A549 treated with AZD9567 at 1 μM for 4 hours (cell line): ENCODE measurements around the gene IFRD2. TPM values are rescaled to one million over a fixed set of nuclear protein-coding genes. Genes with fewer than 3 reads are reported as not detected.

Experiments used
- total RNA-seq: library from RNA; stranded (reverse); fragments of 200-300 nt; extraction: Qiagen RNA extraction; gene quantifications from 5 replicates; pipeline ENCODE4 v1.2.3, GENCODE V29; 2022; ENCODE audit not compliant: insufficient read depth

The IFRD2 gene
- total RNA-seq = 64.7 to 88.5 TPM (median 84.1 TPM) in 5 replicates

GRCh38 chr3:50292159-50293078 is at the start of gene IFRD2:
Gene IFRD2, minus strand, starts transcription at chr3:50292429. Its CDS starts 155 bp downstream, at chr3:50292274.

GRCh38 chr3:50340448-50341329 is 48.5 kb upstream of the IFRD2 start, which contains the start of gene RASSF1:
Gene RASSF1, minus strand, starts transcription at chr3:50340836. Its CDS starts 31 bp downstream, at chr3:50340805.

GRCh38 chr3:50327943-50328691 is 35.9 kb upstream of the IFRD2 start, which contains the start of gene TUSC2:
Gene TUSC2, minus strand, starts transcription at chr3:50328223. Its CDS starts 124 bp downstream, at chr3:50328099.

GRCh38 chr3:50322386-50323091 is 30.3 kb upstream of the IFRD2 start, which contains the start of gene HYAL2:
Gene HYAL2, minus strand, starts transcription at chr3:50322745. Its CDS starts 2,256 bp downstream, at chr3:50320489.

GRCh38 chr3:50303013-50303815 is 11.0 kb upstream of the IFRD2 start, which contains the start of gene HYAL1:
Gene HYAL1, minus strand, starts transcription at chr3:50303574. Its CDS starts 618 bp downstream, at chr3:50302956.

GRCh38 chr3:50298836-50299637 is 6.8 kb upstream of the IFRD2 start, which contains the start of the genes HYAL3 and NAA80:
Gene HYAL3, minus strand, starts transcription at chr3:50299405. Its CDS starts 3,803 bp downstream, at chr3:50295602.
Gene NAA80, minus strand, starts transcription at chr3:50299405. Its CDS starts 1,942 bp downstream, at chr3:50297463.

GRCh38 chr3:50278880-50279224 is 13.4 kb downstream of the IFRD2 start, which contains the start of gene LSMEM2:
Gene LSMEM2, plus strand, starts transcription at chr3:50279087. Its CDS starts 27 bp downstream, at chr3:50279114.

GRCh38 chr3:50268703-50269451 is 23.4 kb downstream of the IFRD2 start, which contains the start of gene SEMA3B:
Gene SEMA3B, plus strand, starts transcription at chr3:50269147. Its CDS starts 94 bp downstream, at chr3:50269241.

Other genes with a start within 250 kb of the IFRD2 start
- gene RBM5, start 203.5 kb downstream of the IFRD2 start, total RNA-seq = 24.9 to 39.4 TPM (median 39.0 TPM) in 5 replicates
- gene SEMA3F, start 137.1 kb downstream of the IFRD2 start, total RNA-seq = 9.3 to 14.6 TPM (median 13.9 TPM) in 5 replicates
- not detected in 5 replicates for gene GNAT1, start 100.8 kb downstream of the IFRD2 start, total RNA-seq
- 0.05 to 0.09 TPM in 2 of 5 replicates, not detected in the others for gene SLC38A3, start 87.2 kb downstream of the IFRD2 start, total RNA-seq
- 37.0 to 49.5 TPM (median 48.2 TPM) in 5 replicates for gene GNAI2, start 56.2 kb downstream of the IFRD2 start, total RNA-seq
- gene SEMA3B, start 23.3 kb downstream of the IFRD2 start, total RNA-seq = 6.3 to 12.7 TPM (median 6.7 TPM) in 5 replicates
- 0.07 to 0.08 TPM (median 0.07 TPM) in 4 of 5 replicates, not detected in the other for gene LSMEM2, start 13.3 kb downstream of the IFRD2 start, total RNA-seq
- 6.8 to 10.1 TPM (median 8.3 TPM) in 5 replicates for gene HYAL3, start 7.0 kb upstream of the IFRD2 start, total RNA-seq
- 4.3 to 8.6 TPM (median 8.3 TPM) in 5 replicates for gene NAA80, start 7.0 kb upstream of the IFRD2 start, total RNA-seq
- gene HYAL1, start 11.1 kb upstream of the IFRD2 start, total RNA-seq = 0.40 to 0.48 TPM (median 0.46 TPM) in 4 of 5 replicates, not detected in the other
- 26.8 to 33.6 TPM (median 30.4 TPM) in 5 replicates for gene HYAL2, start 30.3 kb upstream of the IFRD2 start, total RNA-seq
- 19.8 to 39.8 TPM (median 36.5 TPM) in 5 replicates for gene TUSC2, start 35.8 kb upstream of the IFRD2 start, total RNA-seq
- gene RASSF1, start 48.4 kb upstream of the IFRD2 start, total RNA-seq = 14.4 to 22.0 TPM (median 21.2 TPM) in 5 replicates
- gene ZMYND10, start 53.3 kb upstream of the IFRD2 start, total RNA-seq = 0.86 to 1.5 TPM (median 1.2 TPM) in 4 of 5 replicates, not detected in the other
- gene NPRL2, start 58.3 kb upstream of the IFRD2 start, total RNA-seq = 13.4 to 15.4 TPM (median 14.4 TPM) in 5 replicates
- gene CYB561D2, start 58.4 kb upstream of the IFRD2 start, total RNA-seq = 15.1 to 22.0 TPM (median 20.1 TPM) in 5 replicates
- gene TMEM115, start 67.1 kb upstream of the IFRD2 start, total RNA-seq = 33.9 to 47.2 TPM (median 45.6 TPM) in 5 replicates
- 0.37 to 1.8 TPM (median 0.64 TPM) in 5 replicates for gene CACNA2D2, start 211.2 kb upstream of the IFRD2 start, total RNA-seq